GM13977 (cell line): ENCODE measurements around the gene RETREG3.
"Not testable (repeated sequence)": the region's sequence is repeated elsewhere in the genome, so short reads cannot be mapped to it uniquely, and the experiment has no call there.

Source experiments
- DNase-seq: peaks from one replicate; pipeline ENCODE4 v3.0.0; 2012; ENCODE audit warnings: low spot score
- CTCF ChIP-seq: IDR thresholded peaks from 2 replicates; pipeline ENCODE4 v1.5.1; 2012; ENCODE audit warnings: mild to moderate bottlenecking, control low read depth; ENCODE audit not compliant: insufficient read depth; ENCODE audit errors: extremely low read depth, missing control alignments
- in situ Hi-C: fragments of 300-500 bp; cut with MboI; formaldehyde crosslinking; loops from one replicate; pipeline ENCODE4 v1.12.0; 2022; ENCODE audit warnings: low sequenced_read_pairs, low pct_unique_long_range_greater_than_20kb, mixed read lengths, inconsistent platforms; ENCODE audit not compliant: unreplicated experiment

The RETREG3 gene

DNA sequence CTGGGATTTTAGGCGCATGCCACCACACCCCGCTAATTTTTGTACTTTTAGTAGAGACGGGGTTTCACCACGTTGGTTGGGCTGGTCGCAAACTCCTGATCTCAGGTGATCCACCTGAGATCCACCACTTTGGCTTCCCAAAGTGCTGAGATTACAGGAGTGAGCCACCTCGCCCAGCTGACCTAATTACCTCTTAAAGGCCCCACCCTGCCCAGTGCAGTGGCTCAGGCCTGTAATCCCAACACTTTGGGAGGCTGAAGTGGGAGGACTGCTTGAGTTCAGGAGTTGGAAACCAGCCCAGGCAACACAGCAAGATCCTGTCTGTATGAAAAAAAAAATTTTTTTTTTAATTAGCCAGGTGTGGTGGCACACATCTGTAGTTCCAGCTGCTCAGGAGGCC lies 50.1 kb downstream of the RETREG3 start:
- in situ Hi-C loops, result loop anchor here (25.0 kb wide), 1 partner anchor 378 kb away; no protein-coding TSS in a partner anchor
- no peak for DNase-seq
- no peak for TF ChIP-seq CTCF

DNA sequence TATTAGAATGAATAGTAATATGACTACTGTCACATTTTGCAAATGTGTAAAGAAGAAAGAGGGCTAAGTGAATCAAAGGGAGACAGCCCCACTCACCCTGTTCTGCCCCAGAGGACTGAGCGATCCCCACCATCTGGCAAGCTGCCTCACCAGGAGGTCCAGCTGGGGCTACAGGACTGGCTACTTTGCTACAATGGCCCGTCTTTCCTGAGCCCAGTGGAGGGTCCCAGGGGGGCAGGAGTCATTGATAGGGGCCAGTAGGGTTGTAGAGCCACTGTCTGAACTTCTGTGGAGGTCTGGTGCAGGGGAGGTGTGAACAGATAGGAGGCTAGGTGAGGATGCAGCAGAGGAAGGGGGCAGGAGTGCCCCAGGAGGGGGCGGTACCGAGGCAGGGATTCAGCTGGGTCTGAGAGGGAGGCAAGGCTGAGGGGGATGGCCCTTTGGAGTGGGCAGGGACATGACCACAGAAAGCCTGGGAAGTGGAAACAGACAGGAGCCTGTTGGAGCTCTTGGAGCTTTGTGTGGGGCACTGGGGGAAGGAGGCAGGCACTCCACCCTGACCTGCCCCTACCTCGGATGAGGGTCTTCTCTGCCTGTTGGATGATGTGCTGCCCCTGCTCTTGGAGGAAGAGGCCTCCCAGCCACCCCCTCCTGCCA lies 53.1 kb downstream of the RETREG3 start:
- peak; percentile 13 for TF ChIP-seq CTCF
- in situ Hi-C loops, result loop anchor here (25.0 kb wide), 1 partner anchor 381 kb away; no protein-coding TSS in a partner anchor
- not testable (repeated sequence) for DNase-seq

- TF ChIP-seq CTCF, result no peak
- in situ Hi-C loops, result loop anchor here (25.0 kb wide), 1 partner anchor 382 kb away; no protein-coding TSS in a partner anchor
- no peak for DNase-seq
These were observed 54.0 kb downstream of the RETREG3 start for GRCh38 chr17:42555122-42555622.

DNA sequence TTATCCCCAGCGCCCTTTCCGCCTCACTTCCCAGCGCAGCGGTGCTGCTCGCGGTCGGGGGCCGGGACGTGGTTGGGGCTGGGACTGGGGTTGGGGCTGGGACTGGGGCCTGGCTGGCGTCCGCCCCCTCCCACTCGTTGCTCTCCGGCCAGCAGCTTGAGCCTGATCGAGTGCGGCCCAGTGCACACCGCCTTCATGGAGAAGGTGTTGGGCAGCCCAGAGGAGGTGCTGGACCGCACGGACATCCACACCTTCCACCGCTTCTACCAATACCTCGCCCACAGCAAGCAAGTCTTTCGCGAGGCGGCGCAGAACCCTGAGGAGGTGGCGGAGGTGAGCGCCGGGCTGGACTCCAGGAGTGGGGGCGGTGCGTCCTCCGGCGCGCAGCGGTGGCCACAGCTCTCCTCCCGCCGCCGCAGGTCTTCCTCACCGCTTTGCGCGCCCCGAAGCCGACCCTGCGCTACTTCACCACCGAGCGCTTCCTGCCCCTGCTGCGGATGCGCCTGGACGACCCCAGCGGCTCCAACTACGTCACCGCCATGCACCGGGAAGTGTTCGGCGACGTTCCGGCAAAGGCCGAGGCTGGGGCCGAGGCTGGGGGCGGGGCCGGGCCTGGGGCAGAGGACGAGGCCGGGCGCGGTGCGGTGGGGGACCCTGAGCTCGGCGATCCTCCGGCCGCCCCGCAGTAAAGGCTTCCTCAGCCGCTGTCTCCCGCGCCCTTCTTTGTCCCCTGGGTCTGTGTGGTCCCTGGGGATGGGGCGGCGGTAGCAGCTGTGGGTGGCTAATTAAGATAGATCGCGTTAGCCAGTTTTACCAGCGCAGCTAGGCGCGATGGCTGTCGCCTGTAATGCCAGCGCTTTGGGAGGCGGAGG lies 54.7 kb downstream of the RETREG3 start:
- TF ChIP-seq CTCF, result no peak
- in situ Hi-C loops, result loop anchor here (25.0 kb wide), 1 partner anchor 383 kb away; no protein-coding TSS in a partner anchor
- peak; percentile 94 for DNase-seq

- no peak for TF ChIP-seq CTCF
- no peak for DNase-seq
- in situ Hi-C loops, result loop anchor here (25.0 kb wide), 1 partner anchor 383 kb away; no protein-coding TSS in a partner anchor
These were observed 55.3 kb downstream of the RETREG3 start for GRCh38 chr17:42553866-42554249.

- in situ Hi-C loops, result loop anchor here (25.0 kb wide), 1 partner anchor 384 kb away; no protein-coding TSS in a partner anchor
- TF ChIP-seq CTCF, result no peak
- no peak for DNase-seq
These were observed 55.9 kb downstream of the RETREG3 start for GRCh38 chr17:42553161-42553818.

DNA sequence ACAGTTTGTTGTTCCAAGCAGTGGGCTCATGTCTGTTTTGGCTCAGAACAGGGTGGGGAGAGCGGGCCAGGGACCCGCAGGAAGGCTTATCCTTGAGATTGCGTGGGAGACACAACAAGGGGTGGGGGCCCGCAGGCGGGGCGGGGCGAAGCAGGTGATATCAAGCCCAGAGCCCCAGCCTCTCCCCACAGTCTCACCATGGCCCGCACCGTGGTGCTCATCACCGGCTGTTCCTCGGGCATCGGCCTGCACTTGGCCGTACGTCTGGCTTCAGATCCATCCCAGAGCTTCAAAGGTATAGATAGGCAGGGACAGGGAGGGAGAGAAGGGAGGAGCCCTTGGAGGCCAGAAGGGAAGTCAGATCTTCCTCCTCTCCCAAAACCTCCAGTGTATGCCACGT lies 56.4 kb downstream of the RETREG3 start, which contains the start of gene HSD17B1:
HSD17B1 (plus strand) TSS at position 188 of the 400 bp plus-strand sequence; CDS start at position 199, 11 bp downstream.
- in situ Hi-C loops, result loop anchor here (25.0 kb wide), 1 partner anchor 385 kb away; no protein-coding TSS in a partner anchor
- not testable (repeated sequence) for DNase-seq
